ENCODE results near the gene HSPB9. TPM values are rescaled to one million over a fixed set of nuclear protein-coding genes. Genes with fewer than 3 reads are reported as not detected.
A peak's percentile ranks its signal among the peaks of the same experiment; 100 is the strongest.

The HSPB9 gene
- total and polyA plus RNA-seq, 2 donors from 2014 or later, result 0.99 TPM; not detected in 1

- no peak for DNase-seq
- H3K4me1 ChIP-seq (ENCODE audit: control insufficient read depth in 2 of 3, insufficient read depth in 2 of 3, low read depth in 1 of 3, low read length in 3 of 3), result peaks cover 0 to 9% (median 6%) of the 10 kb centered on the region in 3 donors
- intact Hi-C loops (cut with DNase I), result loop anchor here (5.0 kb wide), 1 partner anchor 157 kb away; no protein-coding TSS in a partner anchor
Measured at GRCh38 chr17:42119301-42119700, 3.3 kb upstream of the HSPB9 start.

DNA sequence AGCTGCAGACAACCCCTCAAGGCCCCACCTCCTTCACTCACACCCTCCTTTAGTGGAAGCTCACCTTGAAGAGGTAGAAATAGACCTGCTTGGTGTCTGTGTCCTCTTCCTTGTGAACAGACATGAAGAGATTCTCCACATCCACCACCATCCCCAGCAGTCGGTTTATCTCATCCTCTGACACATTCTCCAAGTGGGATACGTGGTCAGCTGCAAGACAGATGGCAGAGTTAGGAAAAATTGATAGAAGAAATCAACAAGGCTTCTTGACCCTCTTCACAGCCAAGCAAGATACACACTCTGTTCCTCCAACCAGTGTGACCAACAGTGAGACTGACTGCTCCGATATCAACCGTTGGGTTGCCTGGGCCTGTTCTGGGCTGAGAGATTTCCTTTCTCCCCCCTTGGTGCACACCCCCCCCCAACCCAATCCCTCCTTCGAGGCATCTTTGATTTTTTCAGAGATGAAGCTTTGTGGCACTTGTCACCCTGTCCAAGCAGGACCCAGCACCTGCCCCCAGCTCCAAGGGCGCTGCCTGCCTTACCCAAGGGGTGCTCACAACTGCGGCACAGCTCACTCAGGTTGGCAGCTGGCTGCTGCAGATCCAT lies 2.3 kb upstream of the HSPB9 start:
- Histone ChIP-seq H3K9ac (ENCODE audit: low read length in 3 of 3) (no peak overlapping the region), H3K9me3 (ENCODE audit: control insufficient read depth in 2 of 3, insufficient read depth in 1 of 3, low read length in 3 of 3) (no peaks in the 10 kb centered on the region), H3K27me3 (ENCODE audit: control insufficient read depth, insufficient read depth, low read length) (no peaks in the 10 kb centered on the region), H3K36me3 (ENCODE audit: control insufficient read depth in 2 of 3, insufficient read depth in 3 of 3, low read length in 3 of 3) (peaks cover 0 to 13% (median 0%) of the 10 kb centered on the region in 3 donors), H3K4me3 (ENCODE audit: low read length in 3 of 3) (peak overlapping the region in 1 of 3 donors; percentile 46), H3K27ac (ENCODE audit: low read depth in 2 of 2, low read length in 2 of 2) (no peak overlapping the region), H3K4me1 (ENCODE audit: control insufficient read depth in 2 of 3, insufficient read depth in 2 of 3, low read depth in 1 of 3, low read length in 3 of 3) (peaks cover 0 to 9% (median 6%) of the 10 kb centered on the region in 3 donors)
- intact Hi-C loops (cut with DNase I), result no loop called here
- TF ChIP-seq, protein P1, sequence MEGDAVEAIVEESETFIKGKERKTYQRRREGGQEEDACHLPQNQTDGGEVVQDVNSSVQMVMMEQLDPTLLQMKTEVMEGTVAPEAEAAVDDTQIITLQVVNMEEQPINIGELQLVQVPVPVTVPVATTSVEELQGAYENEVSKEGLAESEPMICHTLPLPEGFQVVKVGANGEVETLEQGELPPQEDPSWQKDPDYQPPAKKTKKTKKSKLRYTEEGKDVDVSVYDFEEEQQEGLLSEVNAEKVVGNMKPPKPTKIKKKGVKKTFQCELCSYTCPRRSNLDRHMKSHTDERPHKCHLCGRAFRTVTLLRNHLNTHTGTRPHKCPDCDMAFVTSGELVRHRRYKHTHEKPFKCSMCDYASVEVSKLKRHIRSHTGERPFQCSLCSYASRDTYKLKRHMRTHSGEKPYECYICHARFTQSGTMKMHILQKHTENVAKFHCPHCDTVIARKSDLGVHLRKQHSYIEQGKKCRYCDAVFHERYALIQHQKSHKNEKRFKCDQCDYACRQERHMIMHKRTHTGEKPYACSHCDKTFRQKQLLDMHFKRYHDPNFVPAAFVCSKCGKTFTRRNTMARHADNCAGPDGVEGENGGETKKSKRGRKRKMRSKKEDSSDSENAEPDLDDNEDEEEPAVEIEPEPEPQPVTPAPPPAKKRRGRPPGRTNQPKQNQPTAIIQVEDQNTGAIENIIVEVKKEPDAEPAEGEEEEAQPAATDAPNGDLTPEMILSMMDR (IDR thresholded peaks at IDR 0.05; ENCODE audit: borderline replicate concordance, extremely low read depth, insufficient read depth), result no peak
- no peak for DNase-seq
- no peak for FAIRE-seq

More at GRCh38 chr17:42119301-42119700, 3.3 kb upstream of the HSPB9 start:
- Histone ChIP-seq H3K27ac (ENCODE audit: low read depth in 2 of 2, low read length in 2 of 2) (no peak overlapping the region), H3K27me3 (ENCODE audit: control insufficient read depth, insufficient read depth, low read length) (no peaks in the 10 kb centered on the region), H3K4me3 (ENCODE audit: low read length in 3 of 3) (no peak overlapping the region), H3K9me3 (ENCODE audit: control insufficient read depth in 2 of 3, insufficient read depth in 1 of 3, low read length in 3 of 3) (no peaks in the 10 kb centered on the region), H3K9ac (ENCODE audit: low read length in 3 of 3) (no peak overlapping the region), H3K36me3 (ENCODE audit: control insufficient read depth in 2 of 3, insufficient read depth in 3 of 3, low read length in 3 of 3) (peaks cover 0 to 9% (median 2%) of the 10 kb centered on the region in 3 donors)
- FAIRE-seq, result no peak
- TF ChIP-seq, protein P1 (IDR thresholded peaks at IDR 0.05; ENCODE audit: borderline replicate concordance, extremely low read depth, insufficient read depth), result no peak

DNA sequence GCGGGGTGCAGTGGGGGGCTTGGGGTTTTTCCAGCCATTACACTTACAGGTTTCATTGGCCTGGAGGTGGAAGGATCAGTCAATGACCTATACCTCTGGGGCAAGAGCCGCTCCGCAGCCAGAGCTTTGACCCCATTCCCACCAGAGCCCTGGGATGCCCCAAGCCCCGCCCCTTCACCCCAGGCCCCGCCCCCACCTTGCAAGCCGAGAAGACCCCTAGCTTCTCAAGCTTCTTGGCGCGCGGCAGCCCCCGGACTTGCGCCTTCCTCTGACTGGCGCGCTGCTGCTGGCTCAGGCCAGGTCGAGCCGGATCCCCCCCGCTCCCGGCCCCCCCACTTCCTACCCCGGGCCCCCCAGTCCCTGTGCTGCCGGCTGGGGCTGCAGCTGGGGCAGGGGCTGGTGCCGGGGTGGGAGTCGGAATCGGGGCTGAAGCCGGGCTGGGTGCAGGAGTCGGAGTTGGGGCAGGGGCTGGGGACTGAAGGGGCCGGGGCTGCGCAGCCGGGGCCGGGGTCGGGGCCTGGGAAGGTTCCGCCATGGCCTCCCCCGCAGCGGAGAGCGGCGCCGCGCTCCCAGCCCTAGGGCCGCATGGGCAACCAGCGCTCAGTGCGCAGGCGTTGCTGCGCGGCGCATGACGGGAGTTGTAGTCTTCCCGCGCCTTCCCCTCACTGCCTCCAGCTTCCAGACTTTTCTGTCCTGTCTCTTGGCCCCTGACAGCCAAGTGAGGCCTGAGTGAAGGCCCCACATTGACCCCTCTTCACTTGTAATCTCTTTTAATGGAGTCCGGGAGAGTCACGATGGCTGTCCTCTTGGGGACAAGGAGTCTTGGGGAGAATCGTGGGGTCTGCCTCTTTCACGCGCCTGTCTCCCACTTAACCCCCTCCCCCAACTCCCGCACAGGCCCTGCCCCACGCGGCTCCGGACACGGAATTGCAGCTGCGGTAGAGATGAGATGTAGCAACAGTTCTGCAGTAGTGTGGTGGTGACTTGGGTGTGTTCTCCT lies 1.5 kb upstream of the HSPB9 start, which contains the start of gene KAT2A:
TSS of gene KAT2A (minus strand) at position 598 of the 1,000 bp plus-strand sequence. CDS start at position 535, 63 bp downstream.
- DNase-seq, result peak; percentile 83 to 94 (median 90)
- intact Hi-C loops (cut with DNase I), result no loop called here
- FAIRE-seq, result no peak
- peak within 1 kb of the TSS; percentile 18 to 55 for H3K27ac ChIP-seq (ENCODE audit: low read depth in 2 of 2, low read length in 2 of 2)
- H3K27me3 ChIP-seq (ENCODE audit: control insufficient read depth, insufficient read depth, low read length), result no peaks in the 10 kb centered on the region
- no peaks in the 10 kb centered on the region for H3K9me3 ChIP-seq (ENCODE audit: control insufficient read depth in 2 of 3, insufficient read depth in 1 of 3, low read length in 3 of 3)
- peaks cover 0 to 9% (median 6%) of the 10 kb centered on the region in 3 donors for H3K4me1 ChIP-seq (ENCODE audit: control insufficient read depth in 2 of 3, insufficient read depth in 2 of 3, low read depth in 1 of 3, low read length in 3 of 3)
- TF ChIP-seq, protein P1 (IDR thresholded peaks at IDR 0.05; ENCODE audit: borderline replicate concordance, extremely low read depth, insufficient read depth), result no peak
- peak within 1 kb of the TSS in 1 of 3 donors; percentile 46 for H3K4me3 ChIP-seq (ENCODE audit: low read length in 3 of 3)
- H3K36me3 ChIP-seq (ENCODE audit: control insufficient read depth in 2 of 3, insufficient read depth in 3 of 3, low read length in 3 of 3), result peaks cover 2 to 21% (median 4%) of the 10 kb centered on the region in 3 donors
- peak within 1 kb of the TSS in 1 of 3 donors; percentile 53 for H3K9ac ChIP-seq (ENCODE audit: low read length in 3 of 3)

Data from kidney (tissue), 14 donors.